ENCODE measurements around the gene COL5A1.

Gene COL5A1

DNA sequence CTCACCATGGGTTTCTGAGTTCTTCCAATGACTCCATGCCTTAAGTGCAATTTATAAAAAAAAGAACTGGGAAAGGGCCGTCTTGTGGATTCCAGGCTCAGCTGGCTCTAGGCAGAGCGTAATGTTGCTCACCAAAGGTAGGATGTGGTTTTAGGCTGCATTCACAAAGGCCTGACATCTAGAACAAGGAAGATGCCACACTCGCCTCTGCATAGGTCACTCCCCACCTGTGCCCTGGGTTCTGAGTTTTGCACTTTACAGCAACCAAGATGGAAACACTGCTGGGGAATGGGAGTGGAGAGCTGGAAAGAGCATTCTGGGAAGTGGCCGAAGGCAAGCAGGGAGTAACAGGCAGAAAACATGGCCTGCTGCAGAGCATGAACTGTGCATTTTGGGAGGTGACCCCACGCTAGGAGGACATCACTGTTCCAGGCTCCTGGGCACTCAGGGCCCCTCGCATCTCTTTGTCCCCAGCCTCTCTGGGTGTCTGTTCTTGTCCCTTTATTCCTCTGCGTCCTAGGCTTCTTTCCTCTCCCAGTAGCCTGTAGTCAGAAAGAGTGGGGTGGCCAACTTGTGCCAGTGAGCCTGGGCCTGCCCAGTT is 251.3 kb downstream of the COL5A1 start:
- no peak overlapping the region for H3K27ac ChIP-seq
- TF ChIP-seq, protein P1, sequence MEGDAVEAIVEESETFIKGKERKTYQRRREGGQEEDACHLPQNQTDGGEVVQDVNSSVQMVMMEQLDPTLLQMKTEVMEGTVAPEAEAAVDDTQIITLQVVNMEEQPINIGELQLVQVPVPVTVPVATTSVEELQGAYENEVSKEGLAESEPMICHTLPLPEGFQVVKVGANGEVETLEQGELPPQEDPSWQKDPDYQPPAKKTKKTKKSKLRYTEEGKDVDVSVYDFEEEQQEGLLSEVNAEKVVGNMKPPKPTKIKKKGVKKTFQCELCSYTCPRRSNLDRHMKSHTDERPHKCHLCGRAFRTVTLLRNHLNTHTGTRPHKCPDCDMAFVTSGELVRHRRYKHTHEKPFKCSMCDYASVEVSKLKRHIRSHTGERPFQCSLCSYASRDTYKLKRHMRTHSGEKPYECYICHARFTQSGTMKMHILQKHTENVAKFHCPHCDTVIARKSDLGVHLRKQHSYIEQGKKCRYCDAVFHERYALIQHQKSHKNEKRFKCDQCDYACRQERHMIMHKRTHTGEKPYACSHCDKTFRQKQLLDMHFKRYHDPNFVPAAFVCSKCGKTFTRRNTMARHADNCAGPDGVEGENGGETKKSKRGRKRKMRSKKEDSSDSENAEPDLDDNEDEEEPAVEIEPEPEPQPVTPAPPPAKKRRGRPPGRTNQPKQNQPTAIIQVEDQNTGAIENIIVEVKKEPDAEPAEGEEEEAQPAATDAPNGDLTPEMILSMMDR (IDR thresholded peaks at IDR 0.05) = no peak
- H3K4me3 ChIP-seq (ENCODE audit: low read depth in 1 of 2, low read length in 1 of 2) = no peak overlapping the region
- no peaks in the 10 kb centered on the region for H3K4me1 ChIP-seq (ENCODE audit: control insufficient read depth in 1 of 2, insufficient read depth in 1 of 2, low read depth in 1 of 2, low read length in 1 of 2)
- H3K27me3 ChIP-seq = peaks cover 44% of the 10 kb centered on the region
- no peaks in the 10 kb centered on the region for H3K9me3 ChIP-seq
- H3K36me3 ChIP-seq = no peaks in the 10 kb centered on the region

All from neutrophil (primary cell).